GM23338 (cell line): ENCODE measurements around the gene ATG4C. TPM values are rescaled to one million over a fixed set of nuclear protein-coding genes. Genes with fewer than 3 reads are reported as not detected.

Source experiments
- ATAC-seq: fragments of 200-7000 bp; cut with Tn5 transposase; 3 replicates; pipeline ENCODE4 v1.9.1; 2020
- DNase-seq: peaks from one replicate; pipeline ENCODE4 v3.0.0-alpha.2; 2015; ENCODE audit warnings: low spot score
- H2AFZ ChIP-seq: fragments of 200-600 bp; sonication (generic); 2 replicates; pipeline ENCODE4 v1.8.0; 2016; ENCODE audit warnings: antibody characterized with exemption, mild to moderate bottlenecking, moderate library complexity
- H3F3A ChIP-seq: fragments of 200-600 bp; sonication (generic); replicated peaks from 2 replicates; pipeline ENCODE4 v1.8.0; 2017; ENCODE audit warnings: antibody characterized with exemption, mixed run types, low read depth
- H3K27ac ChIP-seq: fragments of 200-600 bp; sonication (generic); 2 replicates; pipeline ENCODE4 v1.6.1; 2016; ENCODE audit warnings: low read depth
- H3K27me3 ChIP-seq: fragments of 200-600 bp; sonication (generic); 2 replicates; pipeline ENCODE4 v1.8.0; 2016; ENCODE audit warnings: mild to moderate bottlenecking, mixed run types, moderate library complexity; ENCODE audit not compliant: insufficient read depth
- H3K36me3 ChIP-seq: fragments of 200-600 bp; sonication (generic); 2 replicates; pipeline ENCODE4 v1.8.0; 2016; ENCODE audit warnings: mild to moderate bottlenecking; ENCODE audit not compliant: insufficient read depth
- H3K4me1 ChIP-seq: fragments of 200-600 bp; sonication (generic); 2 replicates; pipeline ENCODE4 v1.8.0; 2016; ENCODE audit warnings: mild to moderate bottlenecking, moderate library complexity; ENCODE audit not compliant: insufficient read depth
- H3K4me2 ChIP-seq: fragments of 200-600 bp; sonication (generic); 2 replicates; pipeline ENCODE4 v1.7.1; 2017; ENCODE audit warnings: mixed run types
- H3K4me3 ChIP-seq: fragments of 200-600 bp; sonication (generic); 2 replicates; pipeline ENCODE4 v1.6.1; 2016; ENCODE audit warnings: mixed run types
- H3K79me2 ChIP-seq: fragments of 200-600 bp; sonication (generic); replicated peaks from 2 replicates; pipeline ENCODE4 v1.8.0; 2017; ENCODE audit warnings: mild to moderate bottlenecking; ENCODE audit not compliant: insufficient read depth
- H3K9me2 ChIP-seq: fragments of 200-600 bp; sonication (generic); 2 replicates; pipeline ENCODE4 v1.8.0; 2017; ENCODE audit not compliant: insufficient read depth
- H4K20me1 ChIP-seq: fragments of 200-600 bp; sonication (generic); replicated peaks from 2 replicates; pipeline ENCODE4 v1.8.0; 2017; ENCODE audit warnings: mild to moderate bottlenecking; ENCODE audit not compliant: insufficient read depth
- H3K27ac Mint-ChIP-seq: 2 replicates; pipeline ENCODE4 v1.8.0; 2020; ENCODE audit warnings: inconsistent platforms, mild to moderate bottlenecking, moderate library complexity, mixed read lengths
- H3K27me3 Mint-ChIP-seq: 3 replicates; pipeline ENCODE4 v1.8.0; 2022; ENCODE audit warnings: low read depth, mild to moderate bottlenecking, moderate library complexity, mixed read lengths, inconsistent platforms; ENCODE audit not compliant: insufficient read depth, poor library complexity
- H3K36me3 Mint-ChIP-seq: 3 replicates; pipeline ENCODE4 v1.8.0; 2021; ENCODE audit warnings: low read depth, mild to moderate bottlenecking, inconsistent platforms, moderate library complexity, mixed read lengths
- H3K4me1 Mint-ChIP-seq: 3 replicates; pipeline ENCODE4 v1.8.0; 2020; ENCODE audit warnings: mild to moderate bottlenecking, inconsistent platforms, mixed read lengths
- H3K4me3 Mint-ChIP-seq: 3 replicates; pipeline ENCODE4 v1.8.0; 2021; ENCODE audit warnings: moderate library complexity, mild to moderate bottlenecking, inconsistent platforms, mixed read lengths
- H3K9me3 Mint-ChIP-seq: 3 replicates; pipeline ENCODE4 v1.8.0; 2020; ENCODE audit warnings: moderate library complexity, mild to moderate bottlenecking, inconsistent platforms, mixed read lengths
- CREB1 ChIP-seq: fragments of 250-450 bp; sonication (Bioruptor Pico); IDR thresholded peaks from 2 replicates; pipeline ENCODE4 v1.5.0; 2020; ENCODE audit warnings: low read depth, mild to moderate bottlenecking, moderate library complexity
- EZH2 ChIP-seq: fragments of 200-600 bp; sonication (generic); IDR thresholded peaks from one replicate; pipeline ENCODE4 v1.8.0; 2017; ENCODE audit warnings: antibody characterized with exemption, mild to moderate bottlenecking, low read depth; ENCODE audit not compliant: unreplicated experiment
- EZH2phosphoT487 ChIP-seq: fragments of 200-600 bp; sonication (generic); IDR thresholded peaks from one replicate; pipeline ENCODE4 v1.8.1; 2018; ENCODE audit warnings: antibody characterized with exemption; ENCODE audit not compliant: unreplicated experiment
- JUNB ChIP-seq: IDR thresholded peaks from one replicate; pipeline ENCODE4 v1.6.1; 2016; ENCODE audit warnings: antibody characterized with exemption; ENCODE audit not compliant: unreplicated experiment
- NANOG ChIP-seq: IDR thresholded peaks from 2 replicates; pipeline ENCODE4 v1.6.1; 2016; ENCODE audit warnings: antibody characterized with exemption, borderline replicate concordance
- POLR2AphosphoS5 ChIP-seq: IDR thresholded peaks from 2 replicates; pipeline ENCODE4 v1.6.1; 2016; ENCODE audit warnings: antibody characterized with exemption, low read depth
- REST ChIP-seq: IDR thresholded peaks from one replicate; pipeline ENCODE4 v1.6.1; 2018; ENCODE audit warnings: antibody characterized with exemption; ENCODE audit not compliant: unreplicated experiment
- STAT1 ChIP-seq: IDR thresholded peaks from one replicate; pipeline ENCODE4 v1.6.1; 2016; ENCODE audit warnings: antibody characterized with exemption; ENCODE audit not compliant: unreplicated experiment
- ZNF114 ChIP-seq: fragments of 250-450 bp; sonication (Bioruptor Pico); IDR thresholded peaks from 2 replicates; pipeline ENCODE4 v1.5.0; 2020; ENCODE audit warnings: mild to moderate bottlenecking, moderate library complexity
- ZNF331 ChIP-seq: fragments of 250-450 bp; sonication (Bioruptor Pico); IDR thresholded peaks from 2 replicates; pipeline ENCODE4 v1.5.0; 2020; ENCODE audit warnings: low read depth, mild to moderate bottlenecking, moderate library complexity
- ZNF462 ChIP-seq: fragments of 250-450 bp; sonication (Bioruptor Pico); IDR thresholded peaks from 2 replicates; pipeline ENCODE4 v1.5.0; 2020; ENCODE audit warnings: mild to moderate bottlenecking, moderate library complexity
- polyA plus RNA-seq: library from polyadenylated mRNA; unstranded; fragments of >200 nt; fragmentation: Nextera tagmentation; extraction: Ambion mirVana; gene quantifications from 2 replicates; pipeline ENCODE4 v1.2.1, GENCODE V29; 2016
- total RNA-seq: library from RNA; depleted of rRNA; stranded (reverse); fragments of >200 nt; shearing (Covaris generic); gene quantifications from 2 replicates; pipeline ENCODE4 v1.2.3, GENCODE V29; 2014

Gene ATG4C
- total and polyA plus RNA-seq, 2 experiments from 2014 or later: 15.7 to 18.6 TPM

- H4K20me1 ChIP-seq: no peaks in the 10 kb centered on the region
- peak overlapping the region; percentile 13; the same call in 1 of the 2 replicates for H3K27ac ChIP-seq
- no peaks in the 10 kb centered on the region for H3K36me3 ChIP-seq
- H3K27me3 Mint-ChIP-seq: no peaks in the 10 kb centered on the region
- no peak overlapping the region for H3K4me3 Mint-ChIP-seq
- H3K27ac Mint-ChIP-seq: no peak overlapping the region
- H3K79me2 ChIP-seq: no peaks in the 10 kb centered on the region
- no peaks in the 10 kb centered on the region for H3K9me3 Mint-ChIP-seq
- H3F3A ChIP-seq: no peaks in the 10 kb centered on the region
- DNase-seq: peak; percentile 49
- peaks cover 32% of the 10 kb centered on the region for H3K4me1 ChIP-seq
- no peak for TF ChIP-seq EZH2phosphoT487
- H2AFZ ChIP-seq: no peak overlapping the region
- peaks cover 14% of the 10 kb centered on the region for H3K9me2 ChIP-seq
- H3K4me2 ChIP-seq: 0 out of 2 replicates have a peak overlapping the region, but pooled peaks have one; percentile 17
- no peak overlapping the region for H3K4me3 ChIP-seq
- peak; percentile 61 for ATAC-seq
- no peaks in the 10 kb centered on the region for H3K36me3 Mint-ChIP-seq
- peaks cover 19% of the 10 kb centered on the region for H3K4me1 Mint-ChIP-seq
- H3K27me3 ChIP-seq: no peaks in the 10 kb centered on the region
Observed at GRCh38 chr1:62887799-62888507, 104.0 kb downstream of the ATG4C start.

GRCh38 chr1:62891956-62892562 is 108.1 kb downstream of the ATG4C start:
- Mint-ChIP-seq H3K9me3 (no peaks in the 10 kb centered on the region), H3K36me3 (no peaks in the 10 kb centered on the region), H3K4me3 (no peak overlapping the region), H3K27ac (no peak overlapping the region), H3K27me3 (no peaks in the 10 kb centered on the region), H3K4me1 (no peaks in the 10 kb centered on the region)
- peaks cover 3% of the 10 kb centered on the region; the same call in 1 of the 2 replicates for H3K4me1 ChIP-seq
- no peaks in the 10 kb centered on the region for H3K36me3 ChIP-seq
- DNase-seq: no peak
- no peaks in the 10 kb centered on the region for H3K27me3 ChIP-seq
- H4K20me1 ChIP-seq: no peaks in the 10 kb centered on the region
- H3K9me2 ChIP-seq: peaks cover 3% of the 10 kb centered on the region
- H3K4me3 ChIP-seq: no peak overlapping the region
- no peak overlapping the region for H3K27ac ChIP-seq
- no peak overlapping the region for H3K4me2 ChIP-seq
- ATAC-seq: no peak
- no peaks in the 10 kb centered on the region for H3K79me2 ChIP-seq
- H3F3A ChIP-seq: no peaks in the 10 kb centered on the region
- peak overlapping the region; percentile 80 for H2AFZ ChIP-seq
- TF ChIP-seq POLR2AphosphoS5: no peak
- no peak for TF ChIP-seq CREB1 (CRISPR knock-in tag)
- no peak for TF ChIP-seq JUNB
- no peak for TF ChIP-seq NANOG
- TF ChIP-seq STAT1: no peak
- TF ChIP-seq ZNF462 (CRISPR knock-in tag): no peak
- no peak for TF ChIP-seq REST
- no peak for TF ChIP-seq ZNF114
- no peak for TF ChIP-seq ZNF331
- no peak for TF ChIP-seq EZH2
